HepG2 (cell line): ENCODE data around the gene KMT2E. TPM values are rescaled to one million over a fixed set of nuclear protein-coding genes. Genes with fewer than 3 reads are reported as not detected.

ENCODE experiments used
- CCDC6 ChIP-seq: sonication (generic); formaldehyde crosslinking; IDR thresholded peaks from 2 replicates; pipeline ENCODE4 v1.8.1; 2022; ENCODE audit warnings: mild to moderate bottlenecking, missing genetic modification reagents, moderate library complexity
- CHD2 ChIP-seq: IDR thresholded peaks from 2 replicates; pipeline ENCODE4 v1.6.1; 2011; ENCODE audit warnings: low read depth, low read length, improper control_type of control experiment
- GABPA ChIP-seq, 2 experiments: IDR thresholded peaks; 2 replicates each; pipeline ENCODE4 v1.6.1; 2011 to 2016; ENCODE audit warnings: low read depth in 2 of 2, low read length in 1 of 2, missing biosample characterization in 1 of 2, missing genetic modification characterization in 1 of 2
- PCBP1 ChIP-seq: fragments of 200-400 bp; formaldehyde crosslinking; IDR thresholded peaks from 2 replicates; pipeline ENCODE4 v1.6.1; 2017; ENCODE audit warnings: mild to moderate bottlenecking, low read depth, low read length, borderline replicate concordance
- RNF2 ChIP-seq: fragments of 450-650 bp; conservative IDR thresholded peaks from 2 replicates; pipeline ENCODE4 v1.6.1; 2016; ENCODE audit warnings: low read depth
- SIX1 ChIP-seq: sonication (generic); formaldehyde crosslinking; IDR thresholded peaks from 2 replicates; pipeline ENCODE4 v1.4.0; 2020; ENCODE audit warnings: missing genetic modification reagents, borderline replicate concordance
- SRSF9 ChIP-seq: fragments of 200-400 bp; formaldehyde crosslinking; IDR thresholded peaks from 2 replicates; pipeline ENCODE4 v1.6.1; 2018; ENCODE audit warnings: borderline replicate concordance, mild to moderate bottlenecking, low read depth, low read length; ENCODE audit not compliant: insufficient read depth, poor library complexity, severe bottlenecking
- ZNF3 ChIP-seq: IDR thresholded peaks from 2 replicates; pipeline ENCODE4 v1.7.0; 2017; ENCODE audit warnings: inconsistent platforms
- ZNF317 ChIP-seq: sonication (generic); formaldehyde crosslinking; IDR thresholded peaks from 2 replicates; pipeline ENCODE4 v1.5.0; 2020; ENCODE audit warnings: mild to moderate bottlenecking, missing genetic modification reagents
- ZNF670 ChIP-seq: sonication (generic); formaldehyde crosslinking; IDR thresholded peaks from 2 replicates; pipeline ENCODE4 v1.8.0; 2022; ENCODE audit warnings: mild to moderate bottlenecking, missing genetic modification reagents, borderline replicate concordance
- ZNF781 ChIP-seq: sonication (generic); formaldehyde crosslinking; IDR thresholded peaks from 2 replicates; pipeline ENCODE4 v1.5.1; 2020; ENCODE audit warnings: borderline replicate concordance, mild to moderate bottlenecking, missing genetic modification reagents; ENCODE audit errors: not compliant biosample characterization
- polyA plus RNA-seq, 8 experiments: library from polyadenylated mRNA; depleted of rRNA in 3 of 8; stranded (reverse) in 7 of 8; unstranded in 1 of 8; fragments of >200 nt; fragmentation: Illumina TruSeq in 4 of 8; extraction: Trizol in 4 of 8; gene quantifications; 2 replicates each; pipeline versions ENCODE4 v1.2.1 to v1.2.3, GENCODE V29; 2011 to 2016; ENCODE audit warnings: low read depth in 4 of 8, missing spikeins in 1 of 8, mixed read lengths in 1 of 8; ENCODE audit not compliant: insufficient read depth in 1 of 8
- total RNA-seq, 5 experiments: library from RNA; depleted of rRNA; stranded (reverse); fragments of >200 nt; fragmentation: Illumina TruSeq; extraction: Trizol; gene quantifications; 2 replicates each; pipeline ENCODE4 v1.2.3, GENCODE V29; 2016; ENCODE audit warnings: low read depth in 1 of 5
- TF ChIP-seq, protein P1 (sequence below): sonication (generic); formaldehyde crosslinking; IDR thresholded peaks from 2 replicates; pipeline ENCODE4 v1.8.0; 2023; ENCODE audit warnings: mild to moderate bottlenecking, missing genetic modification reagents
- TF ChIP-seq, protein P2 (sequence below): IDR thresholded peaks from 2 replicates; pipeline ENCODE4 v1.6.1; 2016
- TF ChIP-seq, protein P3 (sequence below): fragments of 450-650 bp; IDR thresholded peaks from 2 replicates; pipeline ENCODE4 v1.6.1; 2017
- TF ChIP-seq, protein P4 (sequence below): sonication (generic); formaldehyde crosslinking; IDR thresholded peaks from 2 replicates; pipeline ENCODE4 v1.4.0; 2020; ENCODE audit warnings: missing genetic modification reagents, mild to moderate bottlenecking, borderline replicate concordance
- TF ChIP-seq, protein P5 (sequence below): sonication (generic); formaldehyde crosslinking; IDR thresholded peaks from 2 replicates; pipeline ENCODE4 v1.4.0; 2020; ENCODE audit warnings: mild to moderate bottlenecking, missing genetic modification reagents
- TF ChIP-seq, protein P6 (sequence below): sonication (generic); formaldehyde crosslinking; IDR thresholded peaks from 2 replicates; pipeline ENCODE4 v1.9.0; 2022; ENCODE audit warnings: low read depth, missing genetic modification reagents

Gene KMT2E
- total and polyA plus RNA-seq, 2 of the 13 experiments (the other 11 are each of a cell fraction or from before 2014, with no cell fraction given): 6.3 to 24.4 TPM

DNA sequence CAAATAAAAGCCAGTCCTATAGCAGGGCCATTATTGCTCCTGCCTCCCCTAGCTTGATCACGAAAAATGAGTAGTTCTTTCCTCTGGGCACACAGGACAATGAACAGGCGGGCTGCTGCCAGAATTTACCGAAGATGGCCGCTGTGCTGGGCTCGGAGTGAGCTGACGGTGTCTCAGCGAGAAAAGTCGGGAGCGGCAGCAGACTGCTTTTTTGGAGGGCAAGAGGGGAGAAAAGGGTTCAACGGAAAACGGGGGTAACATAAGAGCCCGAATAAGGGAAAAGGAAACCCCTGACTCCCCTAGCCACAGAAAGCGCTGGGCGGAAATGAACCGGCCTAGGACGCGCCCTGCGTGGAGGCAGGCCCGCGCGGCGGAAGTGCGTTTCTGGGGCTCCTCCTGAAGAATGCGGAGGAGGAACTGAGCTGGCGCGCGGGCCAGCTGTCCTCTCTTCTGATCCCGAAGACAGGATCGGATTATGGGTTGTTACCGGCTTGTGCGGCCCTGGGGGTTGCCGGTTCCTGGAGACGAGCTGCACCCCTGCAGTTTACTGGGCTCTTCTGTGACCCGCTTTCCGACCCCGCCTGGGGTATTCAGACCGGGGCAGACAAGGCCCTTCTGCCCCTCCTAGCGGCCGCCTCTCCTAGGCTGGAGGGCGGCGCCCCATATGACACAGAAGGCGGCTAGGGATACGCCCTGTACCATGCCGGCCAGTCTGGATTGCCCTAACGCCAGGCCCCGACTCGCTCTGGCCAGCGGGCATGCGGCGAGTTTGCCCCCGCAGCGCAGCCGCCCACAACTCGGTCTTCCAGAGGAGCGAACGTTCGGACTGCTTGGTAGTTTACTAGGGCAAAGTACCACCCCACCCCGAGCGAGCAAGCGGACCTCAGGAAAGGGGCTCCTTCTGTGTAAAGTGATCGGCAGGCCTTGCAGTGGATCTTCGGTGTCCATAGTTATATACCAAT lies 30.1 kb upstream of the KMT2E start (continued):
- no peak for TF ChIP-seq ZNF781 (CRISPR knock-in tag)
- no peak for TF ChIP-seq ZNF670
- TF ChIP-seq, protein P1, sequence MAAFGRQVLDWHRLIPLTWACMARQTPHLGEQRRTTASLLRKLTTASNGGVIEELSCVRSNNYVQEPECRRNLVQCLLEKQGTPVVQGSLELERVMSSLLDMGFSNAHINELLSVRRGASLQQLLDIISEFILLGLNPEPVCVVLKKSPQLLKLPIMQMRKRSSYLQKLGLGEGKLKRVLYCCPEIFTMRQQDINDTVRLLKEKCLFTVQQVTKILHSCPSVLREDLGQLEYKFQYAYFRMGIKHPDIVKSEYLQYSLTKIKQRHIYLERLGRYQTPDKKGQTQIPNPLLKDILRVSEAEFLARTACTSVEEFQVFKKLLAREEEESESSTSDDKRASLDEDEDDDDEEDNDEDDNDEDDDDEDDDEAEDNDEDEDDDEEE (CRISPR knock-in tag): 0 out of 2 replicates have a peak, but pooled peaks have one; percentile 27
- peak; percentile 72; the same call in 1 of the 2 replicates for TF ChIP-seq ZNF317 (CRISPR knock-in tag)
- TF ChIP-seq RNF2: no peak
- TF ChIP-seq ZNF3 (CRISPR knock-in tag): no peak
- TF ChIP-seq SIX1 (CRISPR knock-in tag): no peak
- 0 out of 2 replicates have a peak, but pooled peaks have one; percentile 31 for TF ChIP-seq PCBP1
- TF ChIP-seq SRSF9: no peak
- TF ChIP-seq GABPA (IDR thresholded peaks at IDR 0.05; ENCODE audit: low read depth, low read length): peak; percentile 74
- TF ChIP-seq GABPA (CRISPR knock-in tag; IDR thresholded peaks at IDR 0.05; ENCODE audit: low read depth): peak; percentile 94
- TF ChIP-seq, protein P2, sequence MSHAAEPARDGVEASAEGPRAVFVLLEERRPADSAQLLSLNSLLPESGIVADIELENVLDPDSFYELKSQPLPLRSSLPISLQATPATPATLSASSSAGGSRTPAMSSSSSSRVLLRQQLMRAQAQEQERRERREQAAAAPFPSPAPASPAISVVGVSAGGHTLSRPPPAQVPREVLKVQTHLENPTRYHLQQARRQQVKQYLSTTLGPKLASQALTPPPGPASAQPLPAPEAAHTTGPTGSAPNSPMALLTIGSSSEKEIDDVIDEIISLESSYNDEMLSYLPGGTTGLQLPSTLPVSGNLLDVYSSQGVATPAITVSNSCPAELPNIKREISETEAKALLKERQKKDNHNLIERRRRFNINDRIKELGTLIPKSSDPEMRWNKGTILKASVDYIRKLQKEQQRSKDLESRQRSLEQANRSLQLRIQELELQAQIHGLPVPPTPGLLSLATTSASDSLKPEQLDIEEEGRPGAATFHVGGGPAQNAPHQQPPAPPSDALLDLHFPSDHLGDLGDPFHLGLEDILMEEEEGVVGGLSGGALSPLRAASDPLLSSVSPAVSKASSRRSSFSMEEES (CRISPR knock-in tag): peak; percentile 48; the same call in 1 of the 2 replicates
- TF ChIP-seq CHD2: no peak
- TF ChIP-seq, protein P3, sequence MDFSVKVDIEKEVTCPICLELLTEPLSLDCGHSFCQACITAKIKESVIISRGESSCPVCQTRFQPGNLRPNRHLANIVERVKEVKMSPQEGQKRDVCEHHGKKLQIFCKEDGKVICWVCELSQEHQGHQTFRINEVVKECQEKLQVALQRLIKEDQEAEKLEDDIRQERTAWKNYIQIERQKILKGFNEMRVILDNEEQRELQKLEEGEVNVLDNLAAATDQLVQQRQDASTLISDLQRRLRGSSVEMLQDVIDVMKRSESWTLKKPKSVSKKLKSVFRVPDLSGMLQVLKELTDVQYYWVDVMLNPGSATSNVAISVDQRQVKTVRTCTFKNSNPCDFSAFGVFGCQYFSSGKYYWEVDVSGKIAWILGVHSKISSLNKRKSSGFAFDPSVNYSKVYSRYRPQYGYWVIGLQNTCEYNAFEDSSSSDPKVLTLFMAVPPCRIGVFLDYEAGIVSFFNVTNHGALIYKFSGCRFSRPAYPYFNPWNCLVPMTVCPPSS: no peak
- TF ChIP-seq CCDC6: no peak
- TF ChIP-seq, protein P4, sequence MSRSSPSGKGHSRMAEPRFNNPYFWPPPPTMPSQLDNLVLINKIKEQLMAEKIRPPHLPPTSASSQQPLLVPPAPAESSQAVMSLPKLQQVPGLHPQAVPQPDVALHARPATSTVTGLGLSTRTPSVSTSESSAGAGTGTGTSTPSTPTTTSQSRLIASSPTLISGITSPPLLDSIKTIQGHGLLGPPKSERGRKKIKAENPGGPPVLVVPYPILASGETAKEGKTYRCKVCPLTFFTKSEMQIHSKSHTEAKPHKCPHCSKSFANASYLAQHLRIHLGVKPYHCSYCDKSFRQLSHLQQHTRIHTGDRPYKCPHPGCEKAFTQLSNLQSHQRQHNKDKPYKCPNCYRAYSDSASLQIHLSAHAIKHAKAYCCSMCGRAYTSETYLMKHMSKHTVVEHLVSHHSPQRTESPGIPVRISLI (CRISPR knock-in tag): peak; percentile 48; the same call in 1 of the 2 replicates
- TF ChIP-seq, protein P5, sequence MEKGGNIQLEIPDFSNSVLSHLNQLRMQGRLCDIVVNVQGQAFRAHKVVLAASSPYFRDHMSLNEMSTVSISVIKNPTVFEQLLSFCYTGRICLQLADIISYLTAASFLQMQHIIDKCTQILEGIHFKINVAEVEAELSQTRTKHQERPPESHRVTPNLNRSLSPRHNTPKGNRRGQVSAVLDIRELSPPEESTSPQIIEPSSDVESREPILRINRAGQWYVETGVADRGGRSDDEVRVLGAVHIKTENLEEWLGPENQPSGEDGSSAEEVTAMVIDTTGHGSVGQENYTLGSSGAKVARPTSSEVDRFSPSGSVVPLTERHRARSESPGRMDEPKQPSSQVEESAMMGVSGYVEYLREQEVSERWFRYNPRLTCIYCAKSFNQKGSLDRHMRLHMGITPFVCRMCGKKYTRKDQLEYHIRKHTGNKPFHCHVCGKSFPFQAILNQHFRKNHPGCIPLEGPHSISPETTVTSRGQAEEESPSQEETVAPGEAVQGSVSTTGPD (CRISPR knock-in tag): no peak
- TF ChIP-seq, protein P6, sequence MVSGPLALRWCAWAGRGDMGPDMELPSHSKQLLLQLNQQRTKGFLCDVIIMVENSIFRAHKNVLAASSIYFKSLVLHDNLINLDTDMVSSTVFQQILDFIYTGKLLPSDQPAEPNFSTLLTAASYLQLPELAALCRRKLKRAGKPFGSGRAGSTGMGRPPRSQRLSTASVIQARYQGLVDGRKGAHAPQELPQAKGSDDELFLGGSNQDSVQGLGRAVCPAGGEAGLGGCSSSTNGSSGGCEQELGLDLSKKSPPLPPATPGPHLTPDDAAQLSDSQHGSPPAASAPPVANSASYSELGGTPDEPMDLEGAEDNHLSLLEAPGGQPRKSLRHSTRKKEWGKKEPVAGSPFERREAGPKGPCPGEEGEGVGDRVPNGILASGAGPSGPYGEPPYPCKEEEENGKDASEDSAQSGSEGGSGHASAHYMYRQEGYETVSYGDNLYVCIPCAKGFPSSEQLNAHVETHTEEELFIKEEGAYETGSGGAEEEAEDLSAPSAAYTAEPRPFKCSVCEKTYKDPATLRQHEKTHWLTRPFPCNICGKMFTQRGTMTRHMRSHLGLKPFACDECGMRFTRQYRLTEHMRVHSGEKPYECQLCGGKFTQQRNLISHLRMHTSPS: peak; percentile 42; the same call in 1 of the 2 replicates
